Neuronal stem cell (in vitro differentiated cells): ENCODE measurements around the gene PPP5C.
"Not testable (repeated sequence)": the region's sequence is repeated elsewhere in the genome, so short reads cannot be mapped to it uniquely, and the experiment has no call there.

Experiments
- DNase-seq: peaks from one replicate; pipeline ENCODE4 v3.0.0-alpha.2; 2013; ENCODE audit warnings: low spot score
- H2AFZ ChIP-seq: one replicate; pipeline ENCODE4 v1.6.1; 2013; ENCODE audit warnings: mild to moderate bottlenecking, low read length, inconsistent platforms
- H2AK5ac ChIP-seq: 2 replicates; pipeline ENCODE4 v1.6.1; 2013; ENCODE audit warnings: low read depth, mild to moderate bottlenecking, inconsistent platforms, low read length, moderate library complexity, mixed read lengths
- H2BK120ac ChIP-seq: 2 replicates; pipeline ENCODE4 v1.6.1; 2013; ENCODE audit warnings: low read depth, mild to moderate bottlenecking, inconsistent platforms, low read length, moderate library complexity, mixed read lengths
- H2BK12ac ChIP-seq: one replicate; pipeline ENCODE4 v1.6.1; 2013; ENCODE audit warnings: low read length, inconsistent platforms
- H2BK15ac ChIP-seq: 2 replicates; pipeline ENCODE4 v1.6.1; 2013; ENCODE audit warnings: mild to moderate bottlenecking, low read length, inconsistent platforms, mixed read lengths
- H2BK5ac ChIP-seq: one replicate; pipeline ENCODE4 v1.6.1; 2013; ENCODE audit warnings: inconsistent platforms, mild to moderate bottlenecking, low read length, moderate library complexity
- H3K14ac ChIP-seq: one replicate; pipeline ENCODE4 v1.6.1; 2013; ENCODE audit warnings: low read length, inconsistent platforms
- H3K18ac ChIP-seq: 2 replicates; pipeline ENCODE4 v1.6.1; 2013; ENCODE audit warnings: low read length, inconsistent platforms
- H3K23ac ChIP-seq: 2 replicates; pipeline ENCODE4 v1.6.1; 2013; ENCODE audit warnings: low read depth, mild to moderate bottlenecking, mixed read lengths, low read length, inconsistent platforms; ENCODE audit not compliant: poor library complexity
- H3K27ac ChIP-seq: replicated peaks from 3 replicates; pipeline ENCODE4 v1.5.1; 2013; ENCODE audit warnings: low read length, inconsistent platforms
- H3K27me3 ChIP-seq, 3 experiments: 2 replicates each; pipeline ENCODE4 v1.6.1; 2013; ENCODE audit warnings: low read length in 3 of 3, mild to moderate bottlenecking in 2 of 3, inconsistent platforms in 1 of 3, low read depth in 1 of 3, mixed read lengths in 1 of 3, moderate library complexity in 1 of 3; ENCODE audit not compliant: control insufficient read depth in 3 of 3, insufficient read depth in 3 of 3
- H3K36me3 ChIP-seq, 2 donors: replicated peaks in 1 of 2; 2 replicates each; pipeline ENCODE4 v1.6.1; 2013; ENCODE audit warnings: low read length in 2 of 2; ENCODE audit not compliant: control insufficient read depth in 2 of 2, insufficient read depth in 2 of 2
- H3K4ac ChIP-seq: 2 replicates; pipeline ENCODE4 v1.6.1; 2013; ENCODE audit warnings: inconsistent platforms, mild to moderate bottlenecking, low read length, moderate library complexity
- H3K4me1 ChIP-seq, 2 donors: 1 replicate in 1 of 2; 2 replicates in 1 of 2; pipeline ENCODE4 v1.6.1; 2013; ENCODE audit warnings: low read length in 2 of 2, low read depth in 1 of 2; ENCODE audit not compliant: control insufficient read depth in 2 of 2, insufficient read depth in 1 of 2
- H3K4me2 ChIP-seq: one replicate; pipeline ENCODE4 v1.6.1; 2013; ENCODE audit warnings: mild to moderate bottlenecking, low read length, inconsistent platforms; ENCODE audit not compliant: insufficient read depth, poor library complexity, severe bottlenecking
- H3K4me3 ChIP-seq, 2 donors: 2 replicates each; pipeline ENCODE4 v1.5.1; 2013; ENCODE audit warnings: low read length in 2 of 2, mild to moderate bottlenecking in 2 of 2, inconsistent platforms in 1 of 2, moderate library complexity in 1 of 2
- H3K79me1 ChIP-seq: one replicate; pipeline ENCODE4 v1.6.1; 2013; ENCODE audit warnings: low read depth, mild to moderate bottlenecking, inconsistent platforms, low read length, moderate library complexity
- H3K9ac ChIP-seq: one replicate; pipeline ENCODE4 v1.6.1; 2013; ENCODE audit warnings: mild to moderate bottlenecking, low read depth, low read length, inconsistent platforms; ENCODE audit not compliant: poor library complexity
- H3K9me3 ChIP-seq, 2 donors: replicated peaks in 1 of 2; 2 replicates each; pipeline versions ENCODE3 to v1.6.1; 2013; ENCODE audit warnings: low read length in 2 of 2, mild to moderate bottlenecking in 2 of 2, inconsistent platforms in 1 of 2, low read depth in 1 of 2, mixed read lengths in 1 of 2, moderate library complexity in 1 of 2; ENCODE audit not compliant: control insufficient read depth in 2 of 2, insufficient read depth in 1 of 2
- H4K8ac ChIP-seq: one replicate; pipeline ENCODE4 v1.6.1; 2013; ENCODE audit warnings: low read depth, mild to moderate bottlenecking, inconsistent platforms, low read length, moderate library complexity
- H4K91ac ChIP-seq: one replicate; pipeline ENCODE4 v1.6.1; 2013; ENCODE audit warnings: low read length, low read depth, mild to moderate bottlenecking, inconsistent platforms; ENCODE audit not compliant: poor library complexity
- WGBS, 2 donors: extraction: QIAGEN DNeasy Blood & Tissue Kit; methylation state at CpG; one replicate each; pipeline ENCODE4 v1.1.7; 2013; ENCODE audit warnings: missing lambda C conversion rate in 2 of 2, mixed read lengths in 1 of 2; ENCODE audit not compliant: insufficient read length in 2 of 2, insufficient replicate concordance in 1 of 2; ENCODE audit errors: extremely low coverage in 2 of 2; 5-methylcytosine and 5-hydroxymethylcytosine counted together

Gene PPP5C

DNA sequence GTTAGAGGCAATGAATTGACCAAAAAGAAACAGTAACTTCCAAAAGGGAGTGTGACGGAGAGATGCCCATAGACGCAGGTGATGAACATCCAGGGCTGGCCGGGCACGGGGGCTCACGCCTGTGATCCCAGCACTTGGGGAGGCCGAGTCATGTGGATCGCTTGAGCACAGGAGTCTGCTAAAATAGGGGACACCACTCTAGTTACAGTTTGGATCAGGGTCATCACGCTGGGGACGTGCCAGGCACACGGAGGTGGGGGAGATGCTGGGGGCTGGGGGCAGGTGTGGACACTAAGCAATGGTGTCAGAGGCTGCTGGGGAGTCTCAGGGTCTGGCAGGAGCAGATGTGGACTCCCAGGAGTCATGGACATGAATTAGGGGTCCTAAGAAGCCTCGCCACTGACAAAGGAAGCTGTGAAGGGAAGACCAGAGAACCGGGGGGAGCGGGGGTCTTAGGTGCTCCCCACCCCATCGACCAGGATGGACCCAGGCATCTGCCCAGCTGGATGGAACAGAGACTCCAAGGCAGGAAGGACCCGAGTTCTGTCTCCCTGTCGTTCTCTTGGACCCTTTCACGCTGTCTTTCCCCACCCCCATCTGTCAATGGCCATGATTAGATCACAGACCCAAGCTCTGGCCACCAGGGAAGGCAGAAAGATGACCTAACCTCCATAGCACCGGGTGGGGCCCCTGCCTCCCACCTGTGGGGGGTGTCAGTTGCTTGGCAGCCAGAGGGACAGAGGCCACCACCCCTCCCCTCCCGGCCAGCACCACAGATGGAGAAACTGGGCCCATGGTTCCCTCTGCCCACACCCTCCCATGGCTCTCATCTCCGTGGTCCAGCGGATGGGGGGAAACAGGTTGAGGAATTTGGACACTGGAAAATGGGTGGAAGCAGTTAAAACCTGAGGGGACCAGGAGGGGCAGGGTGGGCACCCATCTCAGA lies 46.8 kb downstream of the PPP5C start:
- no peak overlapping the region for H3K4me3 ChIP-seq
- H3K23ac ChIP-seq: no peak overlapping the region
- no peak for DNase-seq
- H3K18ac ChIP-seq: no peak overlapping the region
- no peak overlapping the region for H2BK120ac ChIP-seq
- peak overlapping the region; percentile 44 for H3K9ac ChIP-seq
- no peak overlapping the region for H2AFZ ChIP-seq
- no CpG with 5 or more reads among the region's 21 CpGs for WGBS, 2 donors
- no peak overlapping the region for H4K8ac ChIP-seq
- H3K4me1 ChIP-seq: peaks cover 3% of the 10 kb centered on the region in 2 donors
- H3K36me3 ChIP-seq: peaks cover 17 to 52% of the 10 kb centered on the region in 2 donors
- no peak overlapping the region for H2BK15ac ChIP-seq
- no peak overlapping the region for H3K4ac ChIP-seq
- no peak overlapping the region for H4K91ac ChIP-seq
- no peak overlapping the region for H2BK12ac ChIP-seq
- H3K4me2 ChIP-seq: no peak overlapping the region
- no peak overlapping the region for H2AK5ac ChIP-seq
- H3K27me3 ChIP-seq: no peaks in the 10 kb centered on the region
- H3K14ac ChIP-seq: no peak overlapping the region
- H3K79me1 ChIP-seq: peaks cover 2% of the 10 kb centered on the region
- peaks cover 3 to 4% of the 10 kb centered on the region in 2 donors for H3K9me3 ChIP-seq
- H3K27ac ChIP-seq: no peak overlapping the region
- peak overlapping the region; percentile 53 for H2BK5ac ChIP-seq

DNA sequence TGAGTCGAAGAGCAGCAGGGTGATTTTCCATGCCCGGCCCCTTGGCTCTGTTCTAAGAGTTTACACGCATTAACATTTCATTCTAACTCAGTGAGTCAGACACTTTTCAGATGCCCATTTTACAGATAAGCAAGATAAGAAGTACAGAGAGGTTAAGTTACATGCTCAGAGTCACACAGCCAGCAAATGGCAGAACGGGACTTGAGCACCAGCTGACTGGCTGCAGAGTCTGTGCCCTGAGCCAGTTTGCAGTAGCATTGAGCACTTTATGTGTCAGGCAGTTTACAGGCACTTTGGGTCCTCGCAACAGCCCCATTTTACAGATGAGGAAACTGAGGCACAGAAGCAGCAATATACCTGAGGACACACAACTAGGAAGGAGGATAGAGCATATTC lies 47.5 kb downstream of the PPP5C start:
- Histone ChIP-seq H3K27me3 (no peaks in the 10 kb centered on the region), H4K91ac (no peak overlapping the region), H3K4me1 (peaks cover 3% of the 10 kb centered on the region in 2 donors), H2AFZ (no peak overlapping the region), H4K8ac (no peak overlapping the region), H3K4ac (no peak overlapping the region), H2AK5ac (no peak overlapping the region), H3K36me3 (peaks cover 15 to 45% of the 10 kb centered on the region in 2 donors), H3K4me2 (no peak overlapping the region), H2BK5ac (peak overlapping the region; percentile 53), H2BK120ac (no peak overlapping the region), H3K79me1 (peaks cover 2% of the 10 kb centered on the region), H3K9ac (no peak overlapping the region), H2BK15ac (no peak overlapping the region), H3K27ac (no peak overlapping the region), H3K18ac (no peak overlapping the region), H3K9me3 (peaks cover 2% of the 10 kb centered on the region in 2 donors), H3K4me3 (no peak overlapping the region), H3K23ac (no peak overlapping the region), H3K14ac (no peak overlapping the region), H2BK12ac (no peak overlapping the region)
- DNase-seq: no peak
- no CpG with 5 or more reads among the region's 5 CpGs for WGBS, 2 donors

DNA sequence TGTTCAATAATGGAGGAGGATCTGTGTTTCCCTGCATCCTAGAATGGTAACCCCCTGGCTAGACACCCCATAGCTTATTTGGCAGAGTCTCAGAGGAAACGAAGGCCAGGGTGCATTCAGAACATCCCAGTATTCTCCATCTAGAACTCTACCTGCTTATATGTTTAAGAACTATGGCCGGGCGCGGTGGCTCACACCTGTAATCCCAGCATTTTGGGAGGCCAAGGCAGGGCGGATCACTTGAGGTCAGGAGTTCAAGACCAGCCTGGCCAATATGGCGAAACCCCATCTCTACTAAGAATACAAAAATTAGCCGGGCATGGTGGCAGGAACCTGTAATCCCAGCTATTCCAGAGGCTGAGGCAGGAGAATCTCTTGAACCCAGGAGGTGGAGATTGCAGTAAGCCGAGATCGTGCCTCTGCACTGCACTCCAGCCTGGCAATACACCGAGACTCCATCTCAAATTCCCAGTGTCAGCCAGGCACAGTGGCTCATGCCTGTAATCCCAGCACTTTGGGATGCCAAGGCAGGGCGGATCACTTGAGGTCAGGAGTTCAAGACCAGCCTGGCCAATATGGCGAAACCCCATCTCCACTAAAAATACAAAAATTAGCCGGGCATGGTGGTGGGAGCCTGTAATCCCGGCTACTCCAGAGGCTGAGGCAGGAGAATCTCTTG lies 51.1 kb downstream of the PPP5C start:
- no CpG with 5 or more reads among the region's 14 CpGs for WGBS, 2 donors
- H4K8ac ChIP-seq, DNase-seq, H3K23ac ChIP-seq, H3K14ac ChIP-seq, H3K18ac ChIP-seq, H3K9me3 ChIP-seq, H3K27me3 ChIP-seq, H2AFZ ChIP-seq, H2BK120ac ChIP-seq, H2BK15ac ChIP-seq, H3K27ac ChIP-seq, H3K9ac ChIP-seq, H4K91ac ChIP-seq, H3K4me3 ChIP-seq, H3K4me2 ChIP-seq, H2AK5ac ChIP-seq, H3K4ac ChIP-seq, H2BK12ac ChIP-seq, H3K79me1 ChIP-seq, H2BK5ac ChIP-seq, H3K4me1 ChIP-seq: not testable (repeated sequence)
- H3K36me3 ChIP-seq: peaks cover 0 to 10% of the 10 kb centered on the region in 2 donors

DNA sequence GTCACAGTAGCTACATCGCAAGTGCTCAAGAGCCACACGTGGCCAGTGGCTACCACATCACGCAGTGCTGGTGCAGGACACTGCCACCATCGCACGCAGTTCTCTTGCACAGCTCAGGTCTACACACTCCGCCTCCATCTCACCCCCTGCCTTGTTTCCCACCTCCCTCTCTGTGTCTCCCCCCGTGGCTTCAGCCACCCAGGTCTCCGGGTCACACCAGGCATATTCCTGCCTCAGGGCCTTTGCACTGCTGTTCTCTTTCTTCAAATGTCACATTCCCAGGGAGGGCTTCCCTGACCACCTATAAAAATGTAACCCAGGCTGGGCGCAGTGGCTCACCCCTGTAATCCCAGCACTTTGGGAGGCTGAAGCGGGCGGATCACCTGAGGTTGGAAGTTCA lies 55.8 kb downstream of the PPP5C start:
- Histone ChIP-seq H2AFZ (no peak overlapping the region), H2BK5ac (no peak overlapping the region), H3K27ac (no peak overlapping the region), H2AK5ac (peak overlapping the region; percentile 81), H3K36me3 (no peaks in the 10 kb centered on the region), H3K9me3 (peaks cover 0 to 1% of the 10 kb centered on the region in 2 donors), H3K9ac (no peak overlapping the region), H3K27me3 (peaks cover 0 to 36% (median 2%) of the 10 kb centered on the region in 3 experiments), H3K79me1 (peaks cover 2% of the 10 kb centered on the region), H3K18ac (no peak overlapping the region), H3K23ac (no peak overlapping the region), H2BK15ac (no peak overlapping the region), H2BK12ac (no peak overlapping the region), H3K4me3 (no peak overlapping the region), H3K4me2 (no peak overlapping the region), H4K91ac (no peak overlapping the region), H2BK120ac (no peak overlapping the region), H4K8ac (no peak overlapping the region), H3K4ac (no peak overlapping the region), H3K14ac (no peak overlapping the region), H3K4me1 (peaks cover 14 to 19% of the 10 kb centered on the region in 2 donors)
- DNase-seq: no peak
- WGBS, 2 donors: no CpG with 5 or more reads among the region's 11 CpGs
